Ectodermal cell (in vitro differentiated cells): ENCODE results near the gene NFE2L2.

ENCODE experiments used
- H3K27ac ChIP-seq: 2 replicates; pipeline ENCODE4 v1.7.0; 2013; ENCODE audit warnings: mild to moderate bottlenecking, low read depth, low read length; ENCODE audit not compliant: insufficient read depth, poor library complexity, severe bottlenecking
- H3K27me3 ChIP-seq: 2 replicates; pipeline ENCODE4 v1.7.0; 2013; ENCODE audit warnings: mild to moderate bottlenecking, low read length; ENCODE audit not compliant: insufficient read depth, control insufficient read depth, poor library complexity, severe bottlenecking
- H3K36me3 ChIP-seq: one replicate; pipeline ENCODE4 v1.7.0; 2013; ENCODE audit warnings: low read length; ENCODE audit not compliant: control insufficient read depth, insufficient read depth
- H3K4me1 ChIP-seq: one replicate; pipeline ENCODE4 v1.7.0; 2013; ENCODE audit warnings: low read length; ENCODE audit not compliant: control insufficient read depth, insufficient read depth
- H3K4me3 ChIP-seq: 2 replicates; pipeline ENCODE4 v1.7.0; 2013; ENCODE audit warnings: low read depth, low read length, control low read depth; ENCODE audit not compliant: insufficient read depth
- H3K9me3 ChIP-seq: 2 replicates; pipeline ENCODE4 v1.7.0; 2013; ENCODE audit warnings: mild to moderate bottlenecking, low read length, moderate library complexity; ENCODE audit not compliant: control insufficient read depth

Gene NFE2L2

DNA sequence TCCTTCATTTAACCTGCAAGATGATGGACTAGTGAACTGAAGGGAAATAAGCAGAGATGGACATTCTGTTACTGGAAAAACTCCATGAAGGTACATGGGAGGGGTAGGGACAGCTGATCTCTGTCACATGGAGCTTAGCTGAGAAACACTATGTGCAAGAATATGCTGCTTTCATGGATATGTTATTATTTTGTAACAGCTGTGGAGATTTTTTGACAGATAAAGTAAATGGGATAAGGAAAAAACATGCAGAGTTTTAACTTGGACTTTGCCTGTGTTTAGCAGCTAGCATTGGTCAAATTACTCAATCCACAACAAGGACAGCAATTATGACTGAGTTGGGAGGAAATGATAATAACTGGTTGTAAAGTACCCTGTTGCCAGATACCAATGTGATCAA, 80.7 kb downstream of the NFE2L2 start:
- peaks cover 3% of the 10 kb centered on the region for H3K4me1 ChIP-seq
- no peak overlapping the region for H3K4me3 ChIP-seq
- no peaks in the 10 kb centered on the region for H3K36me3 ChIP-seq
- no peaks in the 10 kb centered on the region for H3K9me3 ChIP-seq
- H3K27me3 ChIP-seq = no peaks in the 10 kb centered on the region
- H3K27ac ChIP-seq = no peak overlapping the region
